HL-60 (cell line): ENCODE results near the gene BCAS3.
A peak's percentile ranks its signal among the peaks of the same experiment; 100 is the strongest.

Experiments used
- DNase-seq, 2 experiments: peaks; one replicate each; pipeline ENCODE4 v3.0.0-alpha.2; 2010 to 2020; ENCODE audit warnings: low read depth in 1 of 2, low spot score in 1 of 2
- H3K27ac ChIP-seq: fragments of 250-450 bp; sonication (Bioruptor Pico); replicated peaks from 2 replicates; pipeline ENCODE4 v1.5.1; 2020; ENCODE audit warnings: mild to moderate bottlenecking, moderate library complexity
- H3K27me3 ChIP-seq: fragments of 250-450 bp; sonication (Bioruptor Pico); 2 replicates; pipeline ENCODE4 v1.5.1; 2021; ENCODE audit warnings: mild to moderate bottlenecking, moderate library complexity; ENCODE audit not compliant: insufficient read depth, poor library complexity, severe bottlenecking
- H3K4me3 ChIP-seq: replicated peaks from 2 replicates; pipeline ENCODE4 v1.5.1; 2011; ENCODE audit warnings: mild to moderate bottlenecking, control low read depth, low read length; ENCODE audit not compliant: insufficient read depth
- CTCF ChIP-seq: IDR thresholded peaks from one replicate; pipeline ENCODE4 v1.5.1; 2011; ENCODE audit warnings: low read length, control low read depth, inconsistent platforms; ENCODE audit not compliant: insufficient read depth
- GABPA ChIP-seq: IDR thresholded peaks from 2 replicates; pipeline ENCODE4 v1.6.1; 2012; ENCODE audit warnings: low read depth
- POLR2AphosphoS5 ChIP-seq: IDR thresholded peaks from 2 replicates; pipeline ENCODE4 v1.6.1; 2012; ENCODE audit warnings: low read depth
- REST ChIP-seq: IDR thresholded peaks from 2 replicates; pipeline ENCODE4 v1.6.1; 2012; ENCODE audit warnings: low read depth; ENCODE audit not compliant: insufficient replicate concordance
- SPI1 ChIP-seq: IDR thresholded peaks from 2 replicates; pipeline ENCODE4 v1.6.1; 2012; ENCODE audit warnings: low read depth, mild to moderate bottlenecking, borderline replicate concordance

The BCAS3 gene

GRCh38 chr17:60790205-60790604, 112.6 kb downstream of the BCAS3 start:
- DNase-seq, result no peak
- Histone ChIP-seq H3K4me3 (no peak overlapping the region), H3K27ac (no peak overlapping the region), H3K27me3 (no peaks in the 10 kb centered on the region)
- TF ChIP-seq REST (no peak), CTCF (no peak), SPI1 (no peak), GABPA (no peak), POLR2AphosphoS5 (no peak)

GRCh38 chr17:60792250-60792898, 114.7 kb downstream of the BCAS3 start:
- peak in 1 of 2 experiments; percentile 5 for DNase-seq
- H3K27me3 ChIP-seq, result no peaks in the 10 kb centered on the region
- no peak overlapping the region for H3K4me3 ChIP-seq
- no peak for TF ChIP-seq REST
- TF ChIP-seq SPI1, result peak; percentile 50; the same call in 1 of the 2 replicates
- no peak overlapping the region for H3K27ac ChIP-seq

- Histone ChIP-seq H3K4me3 (no peak overlapping the region), H3K27me3 (no peaks in the 10 kb centered on the region), H3K27ac (no peak overlapping the region)
- no peak for DNase-seq
- TF ChIP-seq POLR2AphosphoS5 (no peak), CTCF (no peak), REST (no peak), SPI1 (no peak), GABPA (no peak)
These were observed 120.9 kb downstream of the BCAS3 start for GRCh38 chr17:60798576-60798975.

- TF ChIP-seq REST, result no peak
- no peak for TF ChIP-seq POLR2AphosphoS5
- no peak for TF ChIP-seq CTCF
- TF ChIP-seq SPI1, result no peak
- no peak for TF ChIP-seq GABPA
- H3K27ac ChIP-seq, result no peak overlapping the region
These were observed 124.7 kb downstream of the BCAS3 start for GRCh38 chr17:60802377-60802776.

More at GRCh38 chr17:60802377-60802776, 124.7 kb downstream of the BCAS3 start:
- no peaks in the 10 kb centered on the region for H3K27me3 ChIP-seq
- H3K4me3 ChIP-seq, result no peak overlapping the region
- no peak for DNase-seq
